ENCODE results near the gene CALCOCO1. TPM values are rescaled to one million over a fixed set of nuclear protein-coding genes. Genes with fewer than 3 reads are reported as not detected.

Gene CALCOCO1
- total and polyA plus RNA-seq, 2 of the 13 experiments (the other 11 are each of a cell fraction or from before 2014, with no cell fraction given), result 7.7 to 47.7 TPM

DNA sequence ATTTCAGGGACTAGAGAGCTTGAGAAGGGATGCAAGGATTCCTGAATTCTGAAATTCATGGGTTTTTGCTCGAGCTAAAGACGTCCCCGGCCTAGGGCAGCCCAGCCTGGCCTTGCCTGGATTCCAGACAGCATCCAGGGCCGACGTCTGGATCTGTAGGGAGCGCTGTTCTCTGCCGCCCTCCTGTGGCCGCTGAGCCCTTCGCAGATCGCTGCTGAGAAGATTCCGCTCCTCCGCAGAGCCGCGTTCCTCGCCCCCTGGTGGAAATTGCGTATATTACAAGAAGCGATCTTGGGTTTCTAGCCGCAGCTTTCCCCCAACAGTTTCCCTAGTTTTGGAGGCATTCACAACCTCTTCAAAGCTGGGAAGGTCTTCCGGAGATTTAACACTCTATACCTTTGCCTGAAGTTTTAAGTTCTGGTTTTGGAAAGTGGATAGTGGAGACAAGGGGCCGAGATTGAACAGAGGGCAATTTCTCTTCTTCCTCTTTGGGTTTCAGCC, 19.4 kb upstream of the CALCOCO1 start (continued):
- TF ChIP-seq CBX2 (IDR thresholded peaks at IDR 0.05; ENCODE audit: low read depth, low read length) (no peak), CBX2 (CRISPR knock-in tag; IDR thresholded peaks at IDR 0.05; ENCODE audit: low read depth) (no peak), ZNF335 (CRISPR knock-in tag; IDR thresholded peaks at IDR 0.05) (no peak), SATB2 (CRISPR knock-in tag; IDR thresholded peaks at IDR 0.05) (no peak), PLRG1 (conservative IDR thresholded peaks at IDR 0.05) (no peak), NFATC3 (CRISPR knock-in tag; IDR thresholded peaks at IDR 0.05) (no peak), ZNF12 (CRISPR knock-in tag; IDR thresholded peaks at IDR 0.05) (no peak), RNF2 (conservative IDR thresholded peaks at IDR 0.05; ENCODE audit: low read depth) (peak; percentile 55; the same call in 1 of the 2 replicates), ZNF777 (CRISPR knock-in tag; IDR thresholded peaks at IDR 0.05) (no peak), MZF1 (CRISPR knock-in tag; IDR thresholded peaks at IDR 0.05; ENCODE audit: borderline replicate concordance) (no peak), RARA (CRISPR knock-in tag; IDR thresholded peaks at IDR 0.05) (no peak), HOXA7 (CRISPR knock-in tag; IDR thresholded peaks at IDR 0.05) (no peak), MAFG (CRISPR knock-in tag; IDR thresholded peaks at IDR 0.05) (no peak), ZFP1 (CRISPR knock-in tag; IDR thresholded peaks at IDR 0.05) (no peak)
- TF ChIP-seq, protein P1, sequence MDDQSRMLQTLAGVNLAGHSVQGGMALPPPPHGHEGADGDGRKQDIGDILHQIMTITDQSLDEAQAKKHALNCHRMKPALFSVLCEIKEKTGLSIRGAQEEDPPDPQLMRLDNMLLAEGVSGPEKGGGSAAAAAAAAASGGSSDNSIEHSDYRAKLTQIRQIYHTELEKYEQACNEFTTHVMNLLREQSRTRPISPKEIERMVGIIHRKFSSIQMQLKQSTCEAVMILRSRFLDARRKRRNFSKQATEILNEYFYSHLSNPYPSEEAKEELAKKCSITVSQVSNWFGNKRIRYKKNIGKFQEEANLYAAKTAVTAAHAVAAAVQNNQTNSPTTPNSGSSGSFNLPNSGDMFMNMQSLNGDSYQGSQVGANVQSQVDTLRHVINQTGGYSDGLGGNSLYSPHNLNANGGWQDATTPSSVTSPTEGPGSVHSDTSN (CRISPR knock-in tag; IDR thresholded peaks at IDR 0.05; ENCODE audit: borderline replicate concordance), result no peak
- TF ChIP-seq, protein P2, sequence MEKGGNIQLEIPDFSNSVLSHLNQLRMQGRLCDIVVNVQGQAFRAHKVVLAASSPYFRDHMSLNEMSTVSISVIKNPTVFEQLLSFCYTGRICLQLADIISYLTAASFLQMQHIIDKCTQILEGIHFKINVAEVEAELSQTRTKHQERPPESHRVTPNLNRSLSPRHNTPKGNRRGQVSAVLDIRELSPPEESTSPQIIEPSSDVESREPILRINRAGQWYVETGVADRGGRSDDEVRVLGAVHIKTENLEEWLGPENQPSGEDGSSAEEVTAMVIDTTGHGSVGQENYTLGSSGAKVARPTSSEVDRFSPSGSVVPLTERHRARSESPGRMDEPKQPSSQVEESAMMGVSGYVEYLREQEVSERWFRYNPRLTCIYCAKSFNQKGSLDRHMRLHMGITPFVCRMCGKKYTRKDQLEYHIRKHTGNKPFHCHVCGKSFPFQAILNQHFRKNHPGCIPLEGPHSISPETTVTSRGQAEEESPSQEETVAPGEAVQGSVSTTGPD (CRISPR knock-in tag; IDR thresholded peaks at IDR 0.05), result no peak
- TF ChIP-seq, protein P3, sequence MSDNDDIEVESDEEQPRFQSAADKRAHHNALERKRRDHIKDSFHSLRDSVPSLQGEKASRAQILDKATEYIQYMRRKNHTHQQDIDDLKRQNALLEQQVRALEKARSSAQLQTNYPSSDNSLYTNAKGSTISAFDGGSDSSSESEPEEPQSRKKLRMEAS (IDR thresholded peaks at IDR 0.05), result no peak; the same call in 1 of the 2 replicates
- TF ChIP-seq, protein P4, sequence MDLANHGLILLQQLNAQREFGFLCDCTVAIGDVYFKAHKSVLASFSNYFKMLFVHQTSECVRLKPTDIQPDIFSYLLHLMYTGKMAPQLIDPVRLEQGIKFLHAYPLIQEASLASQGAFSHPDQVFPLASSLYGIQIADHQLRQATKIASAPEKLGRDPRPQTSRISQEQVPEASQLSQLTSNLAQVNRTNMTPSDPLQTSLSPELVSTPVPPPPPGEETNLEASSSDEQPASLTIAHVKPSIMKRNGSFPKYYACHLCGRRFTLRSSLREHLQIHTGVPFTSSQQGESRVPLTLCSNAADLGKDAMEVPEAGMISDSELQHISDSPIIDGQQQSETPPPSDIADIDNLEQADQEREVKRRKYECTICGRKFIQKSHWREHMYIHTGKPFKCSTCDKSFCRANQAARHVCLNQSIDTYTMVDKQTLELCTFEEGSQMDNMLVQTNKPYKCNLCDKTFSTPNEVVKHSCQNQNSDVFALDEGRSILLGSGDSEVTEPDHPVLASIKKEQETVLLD (CRISPR knock-in tag; IDR thresholded peaks at IDR 0.05; ENCODE audit: low read depth), result no peak
- TF ChIP-seq, protein P5, sequence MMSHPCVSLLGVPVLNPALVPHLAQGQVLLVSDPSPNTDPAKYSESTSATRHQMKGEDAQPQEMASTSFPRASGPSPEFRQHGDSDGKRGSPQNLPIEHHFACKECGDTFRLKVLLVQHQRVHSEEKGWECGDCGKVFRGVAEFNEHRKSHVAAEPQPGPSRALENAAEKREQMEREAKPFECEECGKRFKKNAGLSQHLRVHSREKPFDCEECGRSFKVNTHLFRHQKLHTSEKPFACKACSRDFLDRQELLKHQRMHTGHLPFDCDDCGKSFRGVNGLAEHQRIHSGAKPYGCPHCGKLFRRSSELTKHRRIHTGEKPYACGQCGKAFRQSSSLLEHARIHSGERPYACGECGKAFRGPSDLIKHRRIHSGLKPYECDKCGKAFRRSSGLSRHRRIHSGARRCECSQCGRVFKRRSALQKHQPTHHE (CRISPR knock-in tag; IDR thresholded peaks at IDR 0.05; ENCODE audit: borderline replicate concordance), result no peak
- TF ChIP-seq, protein P6, sequence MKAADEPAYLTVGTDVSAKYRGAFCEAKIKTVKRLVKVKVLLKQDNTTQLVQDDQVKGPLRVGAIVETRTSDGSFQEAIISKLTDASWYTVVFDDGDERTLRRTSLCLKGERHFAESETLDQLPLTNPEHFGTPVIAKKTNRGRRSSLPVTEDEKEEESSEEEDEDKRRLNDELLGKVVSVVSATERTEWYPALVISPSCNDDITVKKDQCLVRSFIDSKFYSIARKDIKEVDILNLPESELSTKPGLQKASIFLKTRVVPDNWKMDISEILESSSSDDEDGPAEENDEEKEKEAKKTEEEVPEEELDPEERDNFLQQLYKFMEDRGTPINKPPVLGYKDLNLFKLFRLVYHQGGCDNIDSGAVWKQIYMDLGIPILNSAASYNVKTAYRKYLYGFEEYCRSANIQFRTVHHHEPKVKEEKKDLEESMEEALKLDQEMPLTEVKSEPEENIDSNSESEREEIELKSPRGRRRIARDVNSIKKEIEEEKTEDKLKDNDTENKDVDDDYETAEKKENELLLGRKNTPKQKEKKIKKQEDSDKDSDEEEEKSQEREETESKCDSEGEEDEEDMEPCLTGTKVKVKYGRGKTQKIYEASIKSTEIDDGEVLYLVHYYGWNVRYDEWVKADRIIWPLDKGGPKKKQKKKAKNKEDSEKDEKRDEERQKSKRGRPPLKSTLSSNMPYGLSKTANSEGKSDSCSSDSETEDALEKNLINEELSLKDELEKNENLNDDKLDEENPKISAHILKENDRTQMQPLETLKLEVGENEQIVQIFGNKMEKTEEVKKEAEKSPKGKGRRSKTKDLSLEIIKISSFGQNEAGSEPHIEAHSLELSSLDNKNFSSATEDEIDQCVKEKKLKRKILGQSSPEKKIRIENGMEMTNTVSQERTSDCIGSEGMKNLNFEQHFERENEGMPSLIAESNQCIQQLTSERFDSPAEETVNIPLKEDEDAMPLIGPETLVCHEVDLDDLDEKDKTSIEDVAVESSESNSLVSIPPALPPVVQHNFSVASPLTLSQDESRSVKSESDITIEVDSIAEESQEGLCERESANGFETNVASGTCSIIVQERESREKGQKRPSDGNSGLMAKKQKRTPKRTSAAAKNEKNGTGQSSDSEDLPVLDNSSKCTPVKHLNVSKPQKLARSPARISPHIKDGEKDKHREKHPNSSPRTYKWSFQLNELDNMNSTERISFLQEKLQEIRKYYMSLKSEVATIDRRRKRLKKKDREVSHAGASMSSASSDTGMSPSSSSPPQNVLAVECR (CRISPR knock-in tag; IDR thresholded peaks at IDR 0.05; ENCODE audit: borderline replicate concordance), result no peak; the same call in 1 of the 2 replicates
- TF ChIP-seq, protein P7, sequence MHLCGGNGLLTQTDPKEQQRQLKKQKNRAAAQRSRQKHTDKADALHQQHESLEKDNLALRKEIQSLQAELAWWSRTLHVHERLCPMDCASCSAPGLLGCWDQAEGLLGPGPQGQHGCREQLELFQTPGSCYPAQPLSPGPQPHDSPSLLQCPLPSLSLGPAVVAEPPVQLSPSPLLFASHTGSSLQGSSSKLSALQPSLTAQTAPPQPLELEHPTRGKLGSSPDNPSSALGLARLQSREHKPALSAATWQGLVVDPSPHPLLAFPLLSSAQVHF (CRISPR knock-in tag; IDR thresholded peaks at IDR 0.05), result no peak

Measured in HepG2 (cell line).